ENCODE results near the gene AGR2. TPM values are rescaled to one million over a fixed set of nuclear protein-coding genes. Genes with fewer than 3 reads are reported as not detected.

Gene AGR2
- polyA plus RNA-seq, 4 donors, result 79.2 to 1,156 (median 425) TPM

GRCh38 chr7:16794986-16795385 is 9.8 kb downstream of the AGR2 start:
- Histone ChIP-seq H3K4me3 (ENCODE audit: low read depth in 1 of 3, low read length in 3 of 3) (no peak overlapping the region), H3K27me3 (ENCODE audit: control insufficient read depth in 3 of 3, insufficient read depth in 3 of 3, low read length in 3 of 3) (no peaks in the 10 kb centered on the region), H3K36me3 (ENCODE audit: control insufficient read depth in 3 of 3, insufficient read depth in 2 of 3, low read depth in 1 of 3, low read length in 3 of 3) (peaks cover 3 to 26% (median 17%) of the 10 kb centered on the region in 3 donors), H3K4me1 (ENCODE audit: control insufficient read depth in 3 of 3, insufficient read depth in 2 of 3, low read depth in 1 of 3, low read length in 2 of 3) (peaks cover 0 to 7% (median 0%) of the 10 kb centered on the region in 3 donors), H3K27ac (ENCODE audit: low read depth in 1 of 3, low read length in 2 of 3) (no peak overlapping the region), H3K9me3 (ENCODE audit: control insufficient read depth in 2 of 2, insufficient read depth in 1 of 2, low read depth in 1 of 2, low read length in 1 of 2) (no peaks in the 10 kb centered on the region)
- DNase-seq (no peak), FAIRE-seq (no peak)
- 57 to 77% (median 67%) methylated on average over 3 of the region's 3 CpGs for WGBS, 3 donors

GRCh38 chr7:16791905-16792698 is 12.7 kb downstream of the AGR2 start:
- DNase-seq (peak; percentile 53 to 90), FAIRE-seq (no peak)
- H3K27me3 ChIP-seq (ENCODE audit: control insufficient read depth in 3 of 3, insufficient read depth in 3 of 3, low read length in 3 of 3), result no peaks in the 10 kb centered on the region
- WGBS, 3 donors, result 29 to 47% (median 36%) methylated on average over 5 of the region's 5 CpGs
- no peak overlapping the region for H3K4me3 ChIP-seq (ENCODE audit: low read depth in 1 of 3, low read length in 3 of 3)
- H3K36me3 ChIP-seq (ENCODE audit: control insufficient read depth in 3 of 3, insufficient read depth in 2 of 3, low read depth in 1 of 3, low read length in 3 of 3), result peaks cover 2 to 16% (median 10%) of the 10 kb centered on the region in 3 donors
- peak overlapping the region in 2 of 3 donors; percentile 19 to 30 for H3K27ac ChIP-seq (ENCODE audit: low read depth in 1 of 3, low read length in 2 of 3)
- no peaks in the 10 kb centered on the region for H3K9me3 ChIP-seq (ENCODE audit: control insufficient read depth in 2 of 2, insufficient read depth in 1 of 2, low read depth in 1 of 2, low read length in 1 of 2)
- peaks cover 0 to 10% (median 0%) of the 10 kb centered on the region in 3 donors for H3K4me1 ChIP-seq (ENCODE audit: control insufficient read depth in 3 of 3, insufficient read depth in 2 of 3, low read depth in 1 of 3, low read length in 2 of 3)

- Histone ChIP-seq H3K9me3 (ENCODE audit: control insufficient read depth in 2 of 2, insufficient read depth in 1 of 2, low read depth in 1 of 2, low read length in 1 of 2) (no peaks in the 10 kb centered on the region), H3K27ac (ENCODE audit: low read depth in 1 of 3, low read length in 2 of 3) (no peak overlapping the region), H3K36me3 (ENCODE audit: control insufficient read depth in 3 of 3, insufficient read depth in 2 of 3, low read depth in 1 of 3, low read length in 3 of 3) (peaks cover 2 to 12% (median 6%) of the 10 kb centered on the region in 3 donors), H3K4me1 (ENCODE audit: control insufficient read depth in 3 of 3, insufficient read depth in 2 of 3, low read depth in 1 of 3, low read length in 2 of 3) (peaks cover 0 to 16% (median 0%) of the 10 kb centered on the region in 3 donors), H3K27me3 (ENCODE audit: control insufficient read depth in 3 of 3, insufficient read depth in 3 of 3, low read length in 3 of 3) (no peaks in the 10 kb centered on the region), H3K4me3 (ENCODE audit: low read depth in 1 of 3, low read length in 3 of 3) (no peak overlapping the region)
- DNase-seq (peak in 1 of 2 donors; percentile 36), FAIRE-seq (no peak)
- 17 to 26% (median 24%) methylated on average over 1 of the region's 1 CpG for WGBS, 3 donors
These were observed 13.7 kb downstream of the AGR2 start for GRCh38 chr7:16791071-16791470.

- FAIRE-seq (no peak), DNase-seq (peak; percentile 74 to 85)
- H3K27ac ChIP-seq (ENCODE audit: low read depth in 1 of 3, low read length in 2 of 3), result peak overlapping the region in 2 of 3 donors; percentile 41 to 69
- 41 to 78% (median 63%) methylated on average over 1 of the region's 1 CpG for WGBS, 3 donors
- H3K36me3 ChIP-seq (ENCODE audit: control insufficient read depth in 3 of 3, insufficient read depth in 2 of 3, low read depth in 1 of 3, low read length in 3 of 3), result no peaks in the 10 kb centered on the region
- H3K4me1 ChIP-seq (ENCODE audit: control insufficient read depth in 3 of 3, insufficient read depth in 2 of 3, low read depth in 1 of 3, low read length in 2 of 3), result peaks cover 0 to 20% (median 0%) of the 10 kb centered on the region in 3 donors
- no peaks in the 10 kb centered on the region for H3K9me3 ChIP-seq (ENCODE audit: control insufficient read depth in 2 of 2, insufficient read depth in 1 of 2, low read depth in 1 of 2, low read length in 1 of 2)
- H3K4me3 ChIP-seq (ENCODE audit: low read depth in 1 of 3, low read length in 3 of 3), result no peak overlapping the region
- H3K27me3 ChIP-seq (ENCODE audit: control insufficient read depth in 3 of 3, insufficient read depth in 3 of 3, low read length in 3 of 3), result no peaks in the 10 kb centered on the region
These were observed 17.7 kb downstream of the AGR2 start for GRCh38 chr7:16787127-16787526.

DNA sequence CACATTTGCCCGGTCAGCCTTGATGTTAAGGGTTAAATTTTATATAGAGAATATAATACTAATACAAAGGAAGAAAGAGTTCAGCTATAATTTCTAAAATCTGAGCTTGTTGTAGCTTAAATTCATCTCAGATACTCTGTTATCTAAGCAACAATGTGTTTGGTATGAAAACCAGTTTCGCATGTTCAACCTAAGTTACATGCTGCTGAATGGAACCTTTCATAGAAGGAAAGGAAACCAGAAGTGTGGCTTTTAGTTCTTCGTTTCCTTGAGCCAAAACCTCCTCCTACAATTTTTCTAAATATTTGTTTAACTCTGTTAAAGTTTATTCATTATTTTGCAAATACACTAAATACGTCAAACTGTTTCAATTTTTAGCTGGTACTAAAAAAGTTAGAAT is 18.5 kb downstream of the AGR2 start:
- Histone ChIP-seq H3K27ac (ENCODE audit: low read depth in 1 of 3, low read length in 2 of 3) (peak overlapping the region in 1 of 3 donors; percentile 69), H3K27me3 (ENCODE audit: control insufficient read depth in 3 of 3, insufficient read depth in 3 of 3, low read length in 3 of 3) (no peaks in the 10 kb centered on the region), H3K4me1 (ENCODE audit: control insufficient read depth in 3 of 3, insufficient read depth in 2 of 3, low read depth in 1 of 3, low read length in 2 of 3) (peaks cover 0 to 17% (median 0%) of the 10 kb centered on the region in 3 donors), H3K4me3 (ENCODE audit: low read depth in 1 of 3, low read length in 3 of 3) (no peak overlapping the region), H3K36me3 (ENCODE audit: control insufficient read depth in 3 of 3, insufficient read depth in 2 of 3, low read depth in 1 of 3, low read length in 3 of 3) (no peaks in the 10 kb centered on the region), H3K9me3 (ENCODE audit: control insufficient read depth in 2 of 2, insufficient read depth in 1 of 2, low read depth in 1 of 2, low read length in 1 of 2) (no peaks in the 10 kb centered on the region)
- 43 to 57% (median 45%) methylated on average over 4 of the region's 4 CpGs for WGBS, 3 donors
- FAIRE-seq, result peak; percentile 23
- no peak for DNase-seq

DNA sequence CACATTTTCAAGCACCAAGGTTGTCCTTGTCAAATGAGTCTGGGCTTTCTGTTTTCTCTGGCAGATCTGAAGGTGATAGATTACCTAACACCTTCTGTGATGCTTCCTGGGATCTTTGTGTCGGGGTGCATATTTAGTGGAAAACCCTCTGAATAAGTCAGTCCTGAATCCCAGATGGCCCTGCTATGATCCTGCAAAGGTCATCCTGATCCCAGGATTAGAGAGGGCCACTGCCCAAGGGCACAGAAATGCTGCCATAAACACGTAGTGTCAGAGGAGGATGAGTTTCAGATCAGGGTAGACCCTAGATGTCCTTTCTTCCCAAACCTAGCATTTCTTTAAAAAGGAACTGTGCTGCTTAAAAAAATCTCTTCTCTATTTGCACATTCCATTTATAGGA is 19.0 kb downstream of the AGR2 start:
- peak overlapping the region in 1 of 3 donors; percentile 69 for H3K27ac ChIP-seq (ENCODE audit: low read depth in 1 of 3, low read length in 2 of 3)

DNA sequence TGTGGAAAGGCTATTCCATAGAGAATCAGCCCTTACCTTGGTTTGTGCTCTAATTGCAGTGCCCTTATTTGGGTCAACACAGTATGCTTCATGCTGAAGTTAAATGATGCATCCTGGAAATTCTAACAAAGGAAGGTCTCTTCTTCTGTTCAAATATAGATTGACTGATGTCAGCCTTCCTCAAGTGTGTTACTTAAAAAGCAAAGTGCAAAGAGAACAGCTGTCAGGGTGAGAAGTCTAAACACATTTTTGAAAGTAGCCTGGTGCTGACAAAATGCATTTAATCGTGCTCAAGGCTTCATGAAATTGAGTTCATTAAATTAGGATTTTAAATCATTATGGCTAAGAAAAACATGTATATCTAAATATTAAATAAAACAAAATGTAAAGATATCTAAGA is 19.5 kb downstream of the AGR2 start:
- DNase-seq, result no peak
- no peaks in the 10 kb centered on the region for H3K27me3 ChIP-seq (ENCODE audit: control insufficient read depth in 3 of 3, insufficient read depth in 3 of 3, low read length in 3 of 3)
- H3K9me3 ChIP-seq (ENCODE audit: control insufficient read depth in 2 of 2, insufficient read depth in 1 of 2, low read depth in 1 of 2, low read length in 1 of 2), result no peaks in the 10 kb centered on the region
- no peak overlapping the region for H3K4me3 ChIP-seq (ENCODE audit: low read depth in 1 of 3, low read length in 3 of 3)
- no peak overlapping the region for H3K27ac ChIP-seq (ENCODE audit: low read depth in 1 of 3, low read length in 2 of 3)
- peaks cover 0 to 17% (median 0%) of the 10 kb centered on the region in 3 donors for H3K4me1 ChIP-seq (ENCODE audit: control insufficient read depth in 3 of 3, insufficient read depth in 2 of 3, low read depth in 1 of 3, low read length in 2 of 3)
- FAIRE-seq, result no peak
- 76 to 89% (median 88%) methylated on average over 1 of the region's 1 CpG for WGBS, 3 donors
- no peaks in the 10 kb centered on the region for H3K36me3 ChIP-seq (ENCODE audit: control insufficient read depth in 3 of 3, insufficient read depth in 2 of 3, low read depth in 1 of 3, low read length in 3 of 3)

More for the DNA sequence above, 19.0 kb downstream of the AGR2 start:
- Histone ChIP-seq H3K4me1 (ENCODE audit: control insufficient read depth in 3 of 3, insufficient read depth in 2 of 3, low read depth in 1 of 3, low read length in 2 of 3) (peaks cover 0 to 17% (median 0%) of the 10 kb centered on the region in 3 donors), H3K4me3 (ENCODE audit: low read depth in 1 of 3, low read length in 3 of 3) (no peak overlapping the region), H3K27me3 (ENCODE audit: control insufficient read depth in 3 of 3, insufficient read depth in 3 of 3, low read length in 3 of 3) (no peaks in the 10 kb centered on the region), H3K36me3 (ENCODE audit: control insufficient read depth in 3 of 3, insufficient read depth in 2 of 3, low read depth in 1 of 3, low read length in 3 of 3) (no peaks in the 10 kb centered on the region), H3K9me3 (ENCODE audit: control insufficient read depth in 2 of 2, insufficient read depth in 1 of 2, low read depth in 1 of 2, low read length in 1 of 2) (no peaks in the 10 kb centered on the region)
- no peak for FAIRE-seq
- DNase-seq, result no peak
- WGBS, 3 donors, result 80 to 90% (median 81%) methylated on average over 2 of the region's 2 CpGs

- no peaks in the 10 kb centered on the region for H3K27me3 ChIP-seq (ENCODE audit: control insufficient read depth in 3 of 3, insufficient read depth in 3 of 3, low read length in 3 of 3)
- no peak for FAIRE-seq
These were observed 24.2 kb downstream of the AGR2 start for GRCh38 chr7:16780596-16780995.

More at GRCh38 chr7:16780596-16780995, 24.2 kb downstream of the AGR2 start:
- Histone ChIP-seq H3K4me1 (ENCODE audit: control insufficient read depth in 3 of 3, insufficient read depth in 2 of 3, low read depth in 1 of 3, low read length in 2 of 3) (no peaks in the 10 kb centered on the region), H3K9me3 (ENCODE audit: control insufficient read depth in 2 of 2, insufficient read depth in 1 of 2, low read depth in 1 of 2, low read length in 1 of 2) (no peaks in the 10 kb centered on the region), H3K36me3 (ENCODE audit: control insufficient read depth in 3 of 3, insufficient read depth in 2 of 3, low read depth in 1 of 3, low read length in 3 of 3) (peaks cover 0 to 5% (median 0%) of the 10 kb centered on the region in 3 donors), H3K4me3 (ENCODE audit: low read depth in 1 of 3, low read length in 3 of 3) (no peak overlapping the region), H3K27ac (ENCODE audit: low read depth in 1 of 3, low read length in 2 of 3) (no peak overlapping the region)
- DNase-seq, result no peak
- WGBS, 3 donors, result 78 to 83% (median 82%) methylated on average over 1 of the region's 1 CpG
